GM18873 (cell line): ENCODE measurements around the gene PSPH.

Source experiments
- ATAC-seq: cut with Tn5 transposase; IDR thresholded peaks from one replicate; pipeline ENCODE4 v1.9.1; 2021; ENCODE audit warnings: mild to moderate bottlenecking, moderate library complexity, moderate number of reproducible peaks; ENCODE audit not compliant: unreplicated experiment, low FRiP score

PSPH gene

GRCh38 chr7:55962014-55962413, 89.2 kb downstream of the PSPH start:
- no peak for ATAC-seq
